HL-60 (cell line): Measurements from ENCODE around the gene ANK3.

Experiments
- DNase-seq, 2 experiments: peaks; one replicate each; pipeline ENCODE4 v3.0.0-alpha.2; 2010 to 2020; ENCODE audit warnings: low read depth in 1 of 2, low spot score in 1 of 2
- H3K27ac ChIP-seq: fragments of 250-450 bp; sonication (Bioruptor Pico); replicated peaks from 2 replicates; pipeline ENCODE4 v1.5.1; 2020; ENCODE audit warnings: mild to moderate bottlenecking, moderate library complexity
- H3K27me3 ChIP-seq: fragments of 250-450 bp; sonication (Bioruptor Pico); 2 replicates; pipeline ENCODE4 v1.5.1; 2021; ENCODE audit warnings: mild to moderate bottlenecking, moderate library complexity; ENCODE audit not compliant: insufficient read depth, poor library complexity, severe bottlenecking
- H3K4me3 ChIP-seq: replicated peaks from 2 replicates; pipeline ENCODE4 v1.5.1; 2011; ENCODE audit warnings: mild to moderate bottlenecking, control low read depth, low read length; ENCODE audit not compliant: insufficient read depth
- GABPA ChIP-seq: IDR thresholded peaks from 2 replicates; pipeline ENCODE4 v1.6.1; 2012; ENCODE audit warnings: low read depth
- POLR2AphosphoS5 ChIP-seq: IDR thresholded peaks from 2 replicates; pipeline ENCODE4 v1.6.1; 2012; ENCODE audit warnings: low read depth
- SPI1 ChIP-seq: IDR thresholded peaks from 2 replicates; pipeline ENCODE4 v1.6.1; 2012; ENCODE audit warnings: low read depth, mild to moderate bottlenecking, borderline replicate concordance
- TF ChIP-seq, protein P1 (sequence below): IDR thresholded peaks from 2 replicates; pipeline ENCODE4 v1.6.1; 2012; ENCODE audit warnings: low read depth; ENCODE audit not compliant: insufficient replicate concordance
- TF ChIP-seq, protein P2 (sequence below): IDR thresholded peaks from one replicate; pipeline ENCODE4 v1.5.1; 2011; ENCODE audit warnings: low read length, control low read depth, inconsistent platforms; ENCODE audit not compliant: insufficient read depth

ANK3 gene

DNA sequence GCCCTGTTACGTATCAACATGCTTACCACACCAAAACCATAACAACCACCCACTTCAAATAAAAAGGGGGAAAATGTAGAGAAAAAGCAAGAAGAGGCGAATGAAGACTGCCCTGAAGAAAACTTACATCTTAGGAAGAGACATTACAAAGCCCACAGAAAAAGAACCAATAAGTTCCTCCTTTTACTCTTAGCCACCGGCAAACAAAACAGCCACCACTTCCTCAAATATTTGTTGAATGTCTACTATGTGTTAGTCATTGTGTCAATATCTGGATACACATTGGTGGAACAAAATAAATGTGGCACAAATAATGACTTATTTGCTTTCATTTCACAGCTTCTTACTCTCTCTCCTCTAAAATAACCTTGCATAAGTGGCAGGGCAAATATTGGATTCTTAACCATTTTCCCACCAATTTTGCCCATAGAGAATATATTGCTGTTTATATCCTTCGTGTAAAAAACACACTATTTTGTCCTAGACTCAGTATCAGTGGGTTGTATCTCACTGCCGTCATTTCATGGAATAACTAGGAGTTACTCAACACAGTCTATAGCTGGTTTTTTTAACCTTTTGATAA, 106.8 kb downstream of the ANK3 start:
- peak in 1 of 2 experiments; percentile 47 for DNase-seq
- Histone ChIP-seq H3K27ac (no peak overlapping the region), H3K4me3 (no peak overlapping the region), H3K27me3 (peaks cover 2% of the 10 kb centered on the region)
- TF ChIP-seq, protein P1, sequence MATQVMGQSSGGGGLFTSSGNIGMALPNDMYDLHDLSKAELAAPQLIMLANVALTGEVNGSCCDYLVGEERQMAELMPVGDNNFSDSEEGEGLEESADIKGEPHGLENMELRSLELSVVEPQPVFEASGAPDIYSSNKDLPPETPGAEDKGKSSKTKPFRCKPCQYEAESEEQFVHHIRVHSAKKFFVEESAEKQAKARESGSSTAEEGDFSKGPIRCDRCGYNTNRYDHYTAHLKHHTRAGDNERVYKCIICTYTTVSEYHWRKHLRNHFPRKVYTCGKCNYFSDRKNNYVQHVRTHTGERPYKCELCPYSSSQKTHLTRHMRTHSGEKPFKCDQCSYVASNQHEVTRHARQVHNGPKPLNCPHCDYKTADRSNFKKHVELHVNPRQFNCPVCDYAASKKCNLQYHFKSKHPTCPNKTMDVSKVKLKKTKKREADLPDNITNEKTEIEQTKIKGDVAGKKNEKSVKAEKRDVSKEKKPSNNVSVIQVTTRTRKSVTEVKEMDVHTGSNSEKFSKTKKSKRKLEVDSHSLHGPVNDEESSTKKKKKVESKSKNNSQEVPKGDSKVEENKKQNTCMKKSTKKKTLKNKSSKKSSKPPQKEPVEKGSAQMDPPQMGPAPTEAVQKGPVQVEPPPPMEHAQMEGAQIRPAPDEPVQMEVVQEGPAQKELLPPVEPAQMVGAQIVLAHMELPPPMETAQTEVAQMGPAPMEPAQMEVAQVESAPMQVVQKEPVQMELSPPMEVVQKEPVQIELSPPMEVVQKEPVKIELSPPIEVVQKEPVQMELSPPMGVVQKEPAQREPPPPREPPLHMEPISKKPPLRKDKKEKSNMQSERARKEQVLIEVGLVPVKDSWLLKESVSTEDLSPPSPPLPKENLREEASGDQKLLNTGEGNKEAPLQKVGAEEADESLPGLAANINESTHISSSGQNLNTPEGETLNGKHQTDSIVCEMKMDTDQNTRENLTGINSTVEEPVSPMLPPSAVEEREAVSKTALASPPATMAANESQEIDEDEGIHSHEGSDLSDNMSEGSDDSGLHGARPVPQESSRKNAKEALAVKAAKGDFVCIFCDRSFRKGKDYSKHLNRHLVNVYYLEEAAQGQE: no peak
- TF ChIP-seq GABPA (no peak), SPI1 (peak; percentile 90)

DNA sequence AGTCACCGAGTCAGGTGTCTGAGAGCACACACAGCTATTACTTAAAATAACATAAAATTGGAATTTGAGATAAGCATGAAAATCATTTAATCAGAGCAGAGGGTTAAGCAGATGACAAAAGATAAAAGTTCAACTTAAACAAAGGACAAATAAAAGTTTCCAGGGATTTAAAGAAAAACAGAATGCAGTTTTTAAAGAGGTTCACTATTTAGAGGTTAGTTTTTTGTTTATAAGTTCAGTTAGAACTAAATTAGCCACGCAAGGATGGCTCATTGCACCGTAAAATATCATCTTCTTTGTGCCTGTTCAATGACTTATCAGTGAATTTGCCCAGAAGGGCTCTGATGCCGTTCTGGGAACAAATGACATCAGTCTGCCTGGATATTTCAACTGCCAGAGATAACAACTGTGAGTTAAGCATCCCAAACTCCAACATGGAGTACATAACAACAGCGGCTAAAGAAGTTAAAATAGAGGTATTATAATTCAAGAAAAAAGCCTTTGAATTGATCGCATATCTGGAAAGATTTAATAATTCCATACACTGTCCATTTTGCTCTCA, 107.8 kb downstream of the ANK3 start:
- Histone ChIP-seq H3K4me3 (no peak overlapping the region), H3K27ac (no peak overlapping the region), H3K27me3 (peaks cover under 1% of the 10 kb centered on the region)
- no peak for DNase-seq
- TF ChIP-seq SPI1: no peak
- TF ChIP-seq, protein P1: no peak
- TF ChIP-seq, protein P2, sequence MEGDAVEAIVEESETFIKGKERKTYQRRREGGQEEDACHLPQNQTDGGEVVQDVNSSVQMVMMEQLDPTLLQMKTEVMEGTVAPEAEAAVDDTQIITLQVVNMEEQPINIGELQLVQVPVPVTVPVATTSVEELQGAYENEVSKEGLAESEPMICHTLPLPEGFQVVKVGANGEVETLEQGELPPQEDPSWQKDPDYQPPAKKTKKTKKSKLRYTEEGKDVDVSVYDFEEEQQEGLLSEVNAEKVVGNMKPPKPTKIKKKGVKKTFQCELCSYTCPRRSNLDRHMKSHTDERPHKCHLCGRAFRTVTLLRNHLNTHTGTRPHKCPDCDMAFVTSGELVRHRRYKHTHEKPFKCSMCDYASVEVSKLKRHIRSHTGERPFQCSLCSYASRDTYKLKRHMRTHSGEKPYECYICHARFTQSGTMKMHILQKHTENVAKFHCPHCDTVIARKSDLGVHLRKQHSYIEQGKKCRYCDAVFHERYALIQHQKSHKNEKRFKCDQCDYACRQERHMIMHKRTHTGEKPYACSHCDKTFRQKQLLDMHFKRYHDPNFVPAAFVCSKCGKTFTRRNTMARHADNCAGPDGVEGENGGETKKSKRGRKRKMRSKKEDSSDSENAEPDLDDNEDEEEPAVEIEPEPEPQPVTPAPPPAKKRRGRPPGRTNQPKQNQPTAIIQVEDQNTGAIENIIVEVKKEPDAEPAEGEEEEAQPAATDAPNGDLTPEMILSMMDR: no peak
- no peak for TF ChIP-seq POLR2AphosphoS5
- no peak for TF ChIP-seq GABPA

DNA sequence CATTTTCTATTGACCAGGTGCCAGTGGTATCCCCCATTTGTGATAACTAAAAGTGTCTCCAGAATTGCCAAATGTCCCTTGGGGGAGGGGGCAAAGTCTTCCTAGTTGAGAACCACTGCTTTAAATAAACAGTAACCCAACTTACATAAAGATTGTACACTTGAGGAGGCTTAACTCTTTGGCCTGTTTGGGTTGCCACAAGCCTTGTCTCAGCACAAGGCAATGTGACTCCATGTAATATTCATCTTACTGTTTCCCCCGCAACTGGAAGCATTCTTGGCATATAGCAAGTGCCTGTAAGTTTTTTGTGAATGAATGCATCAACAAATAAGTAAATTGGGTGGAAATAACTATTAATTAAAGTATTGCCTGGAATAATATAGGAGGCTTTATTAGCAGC, 108.3 kb downstream of the ANK3 start:
- no peak for DNase-seq
- TF ChIP-seq, protein P1: no peak
- no peak for TF ChIP-seq POLR2AphosphoS5
- TF ChIP-seq, protein P2: no peak
- TF ChIP-seq GABPA: no peak
- TF ChIP-seq SPI1: no peak
- Histone ChIP-seq H3K4me3 (no peak overlapping the region), H3K27me3 (no peaks in the 10 kb centered on the region), H3K27ac (no peak overlapping the region)
